GM19372 (cell line): ENCODE data around the gene MRPL32.

Experiments
- ATAC-seq: cut with Tn5 transposase; IDR thresholded peaks from one replicate; pipeline ENCODE4 v1.9.1; 2021; ENCODE audit warnings: mild to moderate bottlenecking, low read depth, moderate library complexity; ENCODE audit not compliant: unreplicated experiment

MRPL32 gene

GRCh38 chr7:42964293-42964692, 32.1 kb downstream of the MRPL32 start:
- ATAC-seq: no peak

GRCh38 chr7:42964849-42965805, 33.0 kb downstream of the MRPL32 start:
- ATAC-seq: peak; percentile 61

DNA sequence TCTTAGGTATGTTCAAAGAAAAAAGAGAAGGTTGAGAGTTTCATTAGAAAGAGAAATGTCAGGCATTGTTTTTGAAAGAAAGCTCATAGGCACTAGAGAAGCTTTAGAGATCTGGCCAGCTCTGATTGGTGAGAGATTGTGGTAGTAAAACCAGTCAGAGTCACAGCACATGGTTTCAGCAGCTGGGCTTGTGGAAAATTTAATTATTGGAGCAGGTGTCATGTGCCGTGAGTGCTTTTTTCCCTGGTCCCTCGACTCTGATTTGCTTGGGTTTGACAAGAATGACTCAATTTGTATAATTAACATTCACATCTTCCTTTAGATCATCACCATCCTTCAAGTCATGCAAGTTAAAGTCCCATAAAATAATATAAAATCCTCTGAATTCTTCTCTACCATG, 35.2 kb downstream of the MRPL32 start:
- ATAC-seq: no peak

DNA sequence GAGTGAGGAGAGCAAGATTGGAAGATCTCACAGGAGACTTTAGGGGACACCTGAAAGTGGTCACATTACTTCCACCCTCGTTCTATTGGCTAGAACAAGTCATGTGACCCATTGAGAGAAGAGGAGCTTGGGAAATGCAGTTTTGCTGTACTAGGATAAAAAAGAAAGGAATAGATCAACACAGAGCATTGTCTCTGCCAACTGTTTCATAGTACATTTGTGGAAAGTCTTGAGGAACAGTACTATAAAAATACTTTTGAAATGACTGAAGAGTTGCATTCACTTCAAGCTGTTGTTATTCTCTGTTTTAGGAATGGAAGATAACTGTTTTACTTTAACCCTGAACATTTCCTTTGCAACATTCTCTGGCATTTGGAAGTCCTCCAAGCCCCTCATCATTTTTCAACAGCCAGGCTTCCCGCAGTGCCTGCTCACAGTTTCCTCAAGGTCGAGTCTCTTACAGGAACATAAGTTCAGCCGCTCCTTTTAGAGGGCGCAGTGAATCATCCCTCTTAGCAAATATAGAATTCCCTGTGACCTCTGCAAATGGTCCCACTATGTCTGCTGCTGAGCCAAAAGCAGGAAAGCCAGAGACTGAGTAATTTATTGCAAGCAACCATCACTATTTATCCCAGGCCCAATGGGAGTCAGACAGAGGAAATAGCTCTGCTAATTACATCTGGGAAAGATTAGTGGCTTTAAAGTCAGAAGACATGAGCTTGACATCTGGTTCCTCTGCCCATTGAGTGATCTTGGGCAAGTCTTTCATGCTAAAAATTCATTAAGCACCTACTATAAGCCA, 40.7 kb downstream of the MRPL32 start:
- no peak for ATAC-seq

GRCh38 chr7:42976371-42976770, 44.2 kb downstream of the MRPL32 start:
- ATAC-seq: no peak

DNA sequence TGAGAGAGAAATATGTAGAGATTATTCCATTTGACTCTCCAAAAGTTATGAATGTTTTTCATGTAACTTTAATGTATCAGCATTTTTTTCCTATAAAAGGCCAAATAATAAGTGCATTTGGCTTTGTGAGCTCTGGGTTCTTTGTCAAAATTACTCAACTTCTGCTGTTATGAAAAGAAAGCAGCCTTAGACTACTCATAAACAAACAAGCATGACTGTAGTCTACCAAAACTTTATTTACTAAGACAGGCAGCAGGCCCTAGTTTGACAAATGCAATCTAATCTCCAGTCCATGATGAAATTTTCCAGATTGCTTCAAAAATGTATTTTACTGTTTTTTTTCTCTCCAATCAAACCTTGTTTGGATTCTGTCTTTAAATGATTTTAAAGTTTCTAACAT, 46.3 kb downstream of the MRPL32 start:
- ATAC-seq: no peak

DNA sequence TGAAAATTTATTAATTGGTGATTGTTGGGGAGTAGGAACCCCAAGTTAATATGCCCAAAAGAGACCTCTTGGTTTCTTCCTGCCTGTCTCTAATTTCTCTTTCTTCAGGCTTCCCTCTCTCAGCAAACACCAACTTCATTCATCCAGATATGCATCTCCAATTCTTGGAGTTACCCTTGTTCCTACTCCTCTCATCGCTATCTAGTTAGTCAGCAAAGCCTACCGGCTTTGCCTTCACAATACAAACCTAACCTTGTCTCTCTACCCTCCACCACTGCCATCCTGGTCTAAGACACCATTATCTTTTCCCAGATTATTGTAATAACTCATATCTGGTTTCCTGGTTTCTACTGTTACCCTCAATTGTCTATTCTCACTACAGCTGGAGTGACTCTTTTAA, 47.9 kb downstream of the MRPL32 start:
- ATAC-seq: no peak

GRCh38 chr7:42980514-42980913, 48.3 kb downstream of the MRPL32 start:
- no peak for ATAC-seq

DNA sequence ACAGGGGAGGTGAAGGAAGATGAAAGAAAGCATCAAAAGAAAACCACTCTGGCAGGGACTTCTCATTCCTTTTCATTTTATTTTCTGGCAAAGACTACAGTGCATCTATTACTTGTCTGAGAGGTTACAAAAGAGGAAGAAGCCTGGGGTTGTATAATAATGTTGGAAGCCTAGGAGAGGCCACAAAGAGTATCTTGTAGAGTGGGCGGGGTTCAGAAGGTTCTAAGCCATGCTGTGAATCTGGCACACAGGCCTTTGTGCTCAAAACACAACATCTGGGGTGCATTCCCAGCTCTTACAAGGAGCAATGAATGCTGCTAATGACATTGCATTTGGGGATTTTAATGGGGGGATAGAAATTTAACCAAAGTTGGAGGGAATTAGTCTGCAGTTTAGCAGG, 49.4 kb downstream of the MRPL32 start:
- ATAC-seq: no peak

GRCh38 chr7:42982604-42983115, 50.5 kb downstream of the MRPL32 start:
- no peak for ATAC-seq

DNA sequence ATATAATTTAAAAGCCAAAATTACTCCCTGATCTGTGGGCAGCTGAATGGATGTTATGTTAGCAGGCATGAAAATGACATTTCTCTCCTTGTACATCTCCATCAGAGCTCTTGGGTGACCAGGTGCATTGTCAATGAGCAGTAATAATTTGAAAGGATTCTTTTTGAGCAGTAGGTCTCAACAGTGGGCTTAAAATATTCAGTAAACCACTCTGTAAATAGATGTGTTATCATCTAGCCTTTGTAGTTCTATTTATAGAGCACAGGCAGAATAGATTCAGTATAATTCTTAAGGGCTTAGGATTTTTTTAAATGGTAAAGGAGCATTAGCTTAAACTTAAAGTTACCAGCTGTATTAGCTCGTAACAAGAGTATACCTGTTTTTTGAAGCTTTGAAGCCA, 52.0 kb downstream of the MRPL32 start:
- ATAC-seq: no peak

- no peak for ATAC-seq
Measured at GRCh38 chr7:42986213-42986612, 54.0 kb downstream of the MRPL32 start.

DNA sequence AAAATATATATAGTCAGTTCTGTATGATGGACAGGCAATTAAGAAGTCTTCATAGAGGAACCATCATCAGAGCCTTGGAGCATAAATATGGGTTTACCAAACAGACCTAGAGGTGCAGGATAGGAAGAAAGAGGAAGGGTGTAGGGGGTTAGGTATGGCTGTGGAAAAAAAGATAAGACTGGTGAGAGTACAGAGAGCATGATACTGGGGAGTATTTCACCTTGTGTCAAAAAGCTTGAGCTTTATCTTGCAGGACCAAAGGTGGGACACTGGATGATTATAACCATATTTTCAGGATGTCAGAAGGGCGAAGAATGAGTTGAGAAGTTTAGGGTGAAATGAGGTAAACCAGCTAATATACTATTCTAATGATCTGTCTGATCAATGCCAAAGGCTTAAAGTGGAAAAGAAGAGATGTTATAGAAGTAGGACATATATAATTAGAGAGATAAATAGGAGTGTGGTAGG, 54.6 kb downstream of the MRPL32 start:
- ATAC-seq: no peak
